HG02852 (cell line): ENCODE measurements around the gene STK32C.
"Not testable (repeated sequence)": the region's sequence is repeated elsewhere in the genome, so short reads cannot be mapped to it uniquely, and the experiment has no call there.

Source experiments
- ATAC-seq: cut with Tn5 transposase; IDR thresholded peaks from one replicate; pipeline ENCODE4 v1.9.1; 2021; ENCODE audit warnings: mild to moderate bottlenecking, moderate library complexity; ENCODE audit not compliant: unreplicated experiment

The STK32C gene

DNA sequence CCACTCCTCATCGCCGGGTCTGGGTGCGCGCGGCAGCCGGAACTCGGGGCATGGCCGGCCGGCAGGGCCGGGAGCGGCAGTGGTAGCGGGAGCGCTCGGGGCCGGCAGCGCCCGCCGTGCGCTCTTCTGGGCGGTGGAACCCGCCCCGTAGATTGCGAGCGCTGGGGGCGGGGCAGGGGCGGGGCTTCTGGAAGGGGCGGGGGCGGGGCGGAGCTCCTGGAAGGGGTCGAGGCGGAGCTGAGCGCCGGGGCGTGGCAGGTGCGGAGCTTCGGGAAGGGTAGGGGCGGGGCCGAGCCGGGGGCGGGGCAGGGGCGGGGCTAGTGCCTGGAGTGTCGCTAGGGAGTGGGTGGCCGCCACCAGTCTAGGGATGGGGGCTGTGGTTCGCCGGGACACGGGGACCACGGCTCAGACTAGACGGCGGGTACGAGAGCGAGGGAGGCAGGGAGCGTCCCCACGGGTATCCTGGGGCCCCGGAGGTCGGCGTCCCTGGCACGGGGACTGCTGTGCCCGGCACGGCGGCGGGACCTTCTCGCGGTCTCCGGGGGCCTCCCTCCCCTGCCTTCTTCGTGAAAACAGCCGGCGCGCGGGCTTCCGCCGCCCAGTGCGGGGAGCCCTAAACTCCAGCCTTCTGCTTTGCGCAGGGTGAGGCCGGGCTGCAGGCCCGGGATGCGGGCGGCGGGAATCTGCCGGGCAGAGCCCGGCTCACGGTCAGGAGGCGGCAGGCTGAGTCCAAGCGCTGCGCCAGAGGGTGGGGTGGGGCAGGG, at the start of gene STK32C:
TSS of gene STK32C (minus strand) at position 128 of the 764 bp plus-strand sequence. CDS start at position 11, 117 bp downstream.
- peak; percentile 75 for ATAC-seq

DNA sequence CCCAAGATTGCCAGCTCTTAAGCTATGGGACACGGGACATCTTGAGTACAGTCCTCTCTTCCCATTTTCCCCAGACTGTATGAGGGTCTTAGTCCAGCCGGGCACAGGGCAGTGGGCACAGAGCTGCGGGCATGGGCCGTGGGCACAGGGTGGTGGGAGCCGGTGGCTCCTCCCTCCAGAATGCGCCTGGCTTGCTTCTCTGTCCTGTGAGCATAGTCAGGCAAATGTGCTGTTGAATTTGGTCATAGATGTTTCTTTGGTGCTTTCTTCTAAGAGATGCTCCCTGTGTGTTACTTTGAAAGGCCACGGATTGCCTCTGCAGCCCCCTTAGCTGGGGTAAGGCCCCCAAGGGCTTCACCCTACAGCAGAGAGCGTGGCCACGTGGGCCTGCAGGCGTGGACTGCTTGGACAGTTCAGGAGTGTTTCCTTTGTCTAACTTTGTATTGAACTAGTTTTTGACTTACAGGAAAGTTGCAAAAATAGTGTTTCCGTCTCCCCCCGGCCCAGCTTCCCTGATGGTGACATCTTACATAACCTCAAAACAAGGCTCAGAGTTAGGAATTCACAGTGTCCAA, 49.0 kb upstream of the STK32C start:
- ATAC-seq, result no peak

DNA sequence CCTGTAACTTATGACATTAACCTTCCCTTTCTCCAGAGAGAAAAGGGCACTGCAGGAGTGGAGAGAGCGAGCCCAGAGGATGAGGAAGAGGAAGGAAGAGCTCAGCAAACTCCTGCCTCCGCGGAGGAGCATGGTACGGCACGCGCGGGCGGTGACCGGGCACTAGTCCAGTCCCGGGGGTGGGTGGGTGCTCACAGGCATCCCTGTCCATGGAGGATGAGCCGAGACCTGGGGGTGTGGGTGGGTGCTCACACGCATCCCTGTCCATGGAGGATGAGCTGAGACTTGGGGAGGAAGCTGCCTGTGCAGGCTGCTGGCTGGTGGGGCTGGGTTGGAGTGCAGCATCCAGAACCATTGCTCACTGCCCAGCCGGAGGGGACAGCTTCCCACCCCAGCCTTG, 48.0 kb upstream of the STK32C start:
- no peak for ATAC-seq

DNA sequence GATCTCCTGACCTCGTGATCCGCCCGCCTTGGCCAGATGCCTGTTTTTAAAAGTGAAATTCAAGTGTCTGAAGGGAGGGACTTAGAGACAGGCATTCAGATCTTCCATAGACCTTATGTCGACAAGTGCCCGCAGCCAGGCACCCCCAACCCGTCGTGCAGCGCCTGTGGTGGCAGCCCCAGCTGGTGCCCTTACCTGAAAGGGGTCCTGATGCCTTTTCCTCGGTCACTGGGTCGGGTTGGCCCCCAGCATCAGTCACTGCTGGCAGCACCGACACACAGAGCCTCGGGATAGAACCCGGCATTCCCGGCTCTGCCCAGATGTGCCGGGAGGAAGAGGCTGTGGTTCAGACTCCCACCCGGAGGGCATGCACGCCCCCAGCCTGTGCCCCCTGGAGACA, 47.5 kb upstream of the STK32C start:
- no peak for ATAC-seq

DNA sequence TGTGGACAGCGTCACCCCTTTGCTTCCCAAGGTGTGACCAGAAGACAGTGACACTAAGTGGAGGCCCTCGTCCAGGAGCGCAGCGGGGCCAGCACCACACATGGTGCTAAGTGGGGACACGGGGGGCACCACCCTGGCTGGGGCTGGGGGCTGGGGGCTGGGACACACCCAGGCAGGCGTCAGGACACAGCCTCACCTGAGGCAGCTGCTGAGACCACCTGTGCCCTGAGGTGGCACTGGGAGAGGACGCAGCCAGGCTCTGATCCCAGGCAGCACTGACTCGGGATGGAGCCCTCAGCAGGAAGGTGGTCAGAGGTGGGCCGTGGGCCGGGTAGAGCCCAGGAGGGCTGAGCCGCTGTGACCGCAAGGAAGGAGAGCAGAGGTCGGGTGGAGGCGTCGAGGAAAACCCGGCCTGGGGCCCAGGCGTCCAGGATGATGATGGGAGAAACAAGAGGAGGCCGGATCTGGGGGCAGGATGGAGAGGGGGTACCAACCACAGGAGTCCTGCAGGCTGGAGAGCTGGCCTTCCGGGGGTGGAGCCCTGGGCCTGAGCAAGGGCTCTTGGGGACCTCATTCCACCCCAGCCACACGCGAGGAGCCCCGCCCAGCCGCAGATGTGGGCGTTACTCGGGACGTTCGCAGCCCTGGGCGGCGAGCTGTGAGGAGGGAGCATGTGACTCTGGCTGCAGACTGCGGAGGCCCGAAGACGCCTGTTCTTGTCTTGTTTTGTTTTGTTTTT, 46.8 kb upstream of the STK32C start:
- no peak for ATAC-seq

DNA sequence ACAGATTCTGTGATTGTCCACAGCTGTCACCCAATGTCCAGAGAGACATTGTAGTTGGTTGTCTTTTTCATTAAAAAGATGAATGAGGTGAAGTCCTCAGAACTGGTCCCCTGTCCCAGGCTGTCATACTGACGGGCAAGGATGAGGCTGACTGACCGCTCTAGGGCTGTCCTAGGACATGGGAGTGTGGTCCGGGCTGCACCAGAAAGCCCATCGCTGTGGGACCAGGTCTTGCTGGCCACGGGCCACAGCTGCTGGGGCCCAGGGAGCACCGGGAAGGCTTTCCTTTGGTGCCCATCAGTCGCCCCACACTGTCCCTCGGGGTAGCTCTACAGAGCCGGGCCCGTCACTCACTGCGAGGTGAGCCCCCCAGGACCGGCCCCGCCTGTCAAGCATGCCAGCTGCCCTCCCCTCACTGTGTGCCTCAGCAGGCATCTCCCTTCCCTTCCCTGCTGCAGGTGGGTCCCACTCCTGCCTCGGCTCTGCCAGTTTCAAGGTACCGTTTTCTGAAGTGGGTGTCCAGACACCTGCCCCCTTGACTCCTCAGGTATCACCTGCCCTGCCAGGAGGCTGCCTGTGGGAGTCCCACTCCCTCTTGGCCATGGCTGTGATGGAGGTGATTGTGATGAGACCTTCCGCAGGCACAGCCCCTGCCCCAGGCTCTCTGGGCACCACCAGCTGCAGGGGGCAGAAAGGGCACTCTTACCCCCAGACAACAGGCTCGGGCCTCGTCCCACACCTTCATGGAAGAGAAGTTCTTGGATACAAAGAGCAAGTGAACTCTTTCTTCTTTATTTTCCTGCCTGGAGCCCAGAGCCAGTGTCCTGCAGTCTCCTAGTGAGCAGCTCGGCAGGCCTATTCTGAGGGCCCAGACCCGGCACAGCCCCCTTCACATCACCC, 46.0 kb upstream of the STK32C start:
- ATAC-seq, result no peak

DNA sequence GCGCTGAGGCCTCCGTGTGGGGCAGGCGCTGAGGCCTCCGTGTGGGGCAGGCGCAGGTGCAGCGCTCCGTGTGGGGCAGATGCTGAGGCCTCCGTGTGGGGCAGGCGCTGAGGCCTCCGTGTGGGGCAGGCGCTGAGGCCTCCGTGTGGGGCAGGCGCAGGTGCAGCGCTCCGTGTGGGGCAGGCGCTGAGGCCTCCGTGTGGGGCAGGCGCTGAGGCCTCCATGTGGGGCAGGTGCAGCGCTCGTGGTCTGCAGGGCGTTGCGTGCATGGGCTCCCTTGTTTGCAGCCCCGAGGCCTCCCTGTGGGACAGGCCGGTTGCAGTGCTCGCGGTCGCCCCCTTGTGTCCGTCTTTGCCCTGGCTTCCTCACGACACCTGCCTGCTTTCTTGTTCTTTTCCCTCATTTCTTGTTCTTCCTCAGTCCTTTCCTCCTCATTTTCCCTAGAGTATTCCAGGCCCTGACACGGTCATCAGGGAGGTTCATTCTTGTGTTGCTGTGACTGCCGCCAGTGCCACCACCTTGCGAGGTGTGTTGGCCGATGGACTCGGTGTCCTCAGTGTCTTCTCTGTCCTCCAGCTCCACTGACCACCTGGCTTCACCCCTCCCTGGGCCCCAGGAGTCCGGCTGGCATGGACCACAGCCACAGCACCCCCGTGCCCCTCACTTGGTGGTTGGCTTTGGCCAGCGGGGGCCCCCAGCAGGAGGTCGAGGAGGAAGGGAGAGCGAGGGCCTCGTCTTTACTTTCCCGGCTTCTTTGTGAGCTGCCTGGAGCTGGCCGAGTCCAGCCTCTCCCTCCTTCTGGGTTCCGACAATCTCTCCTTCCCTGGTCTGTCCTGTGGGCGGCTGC, 44.9 kb upstream of the STK32C start:
- ATAC-seq, result not testable (repeated sequence)

DNA sequence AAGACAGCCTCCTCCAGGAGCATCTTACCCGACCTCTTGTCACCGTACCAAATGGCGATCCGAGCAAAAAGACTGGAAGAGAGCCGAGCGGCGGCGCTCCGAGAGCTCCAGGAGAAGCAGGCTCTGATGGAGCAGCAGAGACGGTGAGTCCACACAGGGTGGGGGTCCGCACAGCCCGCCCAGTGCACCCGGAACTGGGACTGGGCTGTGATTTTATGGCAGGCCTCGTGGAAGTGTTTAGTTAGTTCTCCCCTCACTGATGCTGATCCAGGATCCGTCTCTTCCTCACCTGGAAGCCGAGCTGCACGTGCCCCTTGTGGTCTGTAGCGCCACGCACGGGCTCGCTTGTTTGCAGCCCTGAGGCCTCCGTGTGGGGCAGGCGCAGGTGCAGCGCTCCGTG, 43.9 kb upstream of the STK32C start:
- ATAC-seq, result no peak

DNA sequence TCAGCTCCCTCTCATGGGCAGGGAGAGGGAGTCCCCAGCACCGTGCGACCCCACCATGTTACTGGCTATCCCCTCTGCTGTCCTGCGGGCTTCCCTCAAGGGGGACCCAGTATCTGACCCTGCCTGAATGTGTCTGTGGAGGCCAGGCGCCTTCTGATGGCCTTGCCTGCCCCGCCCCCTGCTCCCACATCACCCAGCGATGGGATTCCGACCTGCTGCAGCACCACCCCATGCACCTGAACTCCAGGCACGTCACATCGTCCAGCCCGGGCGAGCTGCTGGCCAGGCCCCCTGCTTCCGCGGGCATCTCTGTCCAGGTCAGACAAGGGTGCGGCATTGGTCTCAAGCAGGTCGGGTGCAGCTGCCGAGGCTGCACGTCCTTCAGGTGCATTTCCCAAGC, 43.2 kb upstream of the STK32C start:
- ATAC-seq, result no peak

DNA sequence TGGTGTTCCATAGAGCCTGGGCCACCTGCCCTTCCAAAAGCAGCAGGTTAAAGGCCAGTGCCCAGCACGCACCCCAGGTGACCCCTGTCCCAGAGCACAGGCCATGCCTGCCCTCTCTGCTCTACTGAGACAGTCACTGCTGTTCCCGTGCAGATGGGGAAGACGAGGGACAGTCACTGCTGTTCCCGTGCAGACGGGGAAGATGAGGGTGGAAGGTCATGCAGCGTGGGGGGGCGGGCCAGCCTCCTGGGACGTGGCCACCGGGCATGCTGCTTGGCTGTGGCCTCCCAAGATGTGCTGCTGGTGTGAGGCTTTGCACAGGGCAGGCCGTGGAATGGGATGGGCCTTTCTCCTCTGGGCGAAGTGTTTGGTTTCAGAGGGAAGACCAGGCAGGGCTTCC, 42.6 kb upstream of the STK32C start:
- no peak for ATAC-seq

DNA sequence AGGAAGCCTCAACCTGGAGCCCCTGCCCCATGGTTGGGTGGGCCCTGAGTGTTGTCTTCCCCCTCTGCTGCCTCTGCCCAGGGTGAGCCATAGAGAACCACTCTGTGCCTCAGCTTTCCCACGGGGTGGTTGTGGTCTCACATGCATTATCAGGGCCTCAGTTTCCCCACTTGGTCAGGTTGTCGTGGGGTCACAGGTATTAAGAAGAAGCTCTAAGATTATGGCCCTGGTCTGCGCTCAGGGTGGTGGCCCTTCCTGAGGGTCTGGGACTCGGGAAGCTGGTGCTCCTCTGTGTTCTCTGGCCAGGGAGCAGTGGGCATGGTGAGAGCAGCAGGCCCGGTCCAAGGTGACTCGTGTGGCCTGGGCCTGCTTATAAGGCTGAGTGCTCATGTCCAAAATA, 42.0 kb upstream of the STK32C start:
- no peak for ATAC-seq

DNA sequence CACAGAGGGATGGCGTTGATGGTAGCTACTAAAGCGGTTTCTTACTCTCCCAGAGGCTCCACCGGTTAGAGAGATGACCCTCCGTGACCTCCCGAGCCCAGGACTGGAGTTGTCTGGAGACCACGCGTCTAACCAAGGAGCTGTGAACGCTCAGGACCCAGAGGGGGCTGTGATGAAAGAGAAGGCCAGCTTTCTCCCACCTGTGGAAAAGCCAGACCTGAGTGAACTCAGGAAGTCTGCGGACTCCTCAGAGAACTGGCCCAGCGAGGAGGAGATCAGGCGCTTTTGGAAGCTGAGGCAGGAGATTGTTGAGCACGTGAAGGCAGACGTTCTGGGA, 40.1 kb upstream of the STK32C start:
- ATAC-seq, result no peak

DNA sequence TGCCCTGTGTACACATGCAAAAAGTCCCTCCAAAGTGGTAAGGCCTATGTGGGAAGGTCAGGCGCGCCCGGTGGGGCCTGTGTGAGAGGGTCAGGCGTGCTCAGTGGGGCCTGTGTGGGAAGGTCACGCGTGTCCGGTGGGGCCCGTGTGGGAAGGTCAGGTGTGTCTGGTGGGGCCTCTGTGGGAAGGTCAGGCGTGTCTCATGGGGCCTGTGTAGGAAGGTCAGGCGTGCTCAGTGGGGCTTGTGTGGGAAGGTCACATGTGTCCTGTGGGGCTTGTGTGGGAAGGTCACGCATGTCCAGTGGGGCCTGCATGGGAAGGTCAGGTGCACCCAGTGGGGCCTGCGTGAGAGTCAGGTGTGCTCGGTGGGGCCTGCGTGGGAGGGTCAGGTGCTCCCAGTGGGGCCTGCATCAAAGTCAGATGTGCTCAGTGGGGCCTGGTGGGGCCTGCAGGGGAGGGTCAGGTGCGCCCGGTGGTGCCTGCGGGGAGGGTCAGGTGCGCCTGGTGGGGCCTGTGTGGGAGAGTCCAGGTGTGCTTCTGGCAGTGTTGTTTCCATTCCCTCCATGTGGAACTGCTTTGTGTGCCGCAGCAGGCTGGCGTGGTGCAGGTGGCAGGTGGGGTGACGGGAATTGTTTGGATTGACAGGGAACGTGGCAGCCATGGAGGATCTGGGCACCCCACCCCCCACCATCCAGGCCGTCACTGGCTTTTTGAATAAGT, 39.6 kb upstream of the STK32C start:
- ATAC-seq, result no peak

DNA sequence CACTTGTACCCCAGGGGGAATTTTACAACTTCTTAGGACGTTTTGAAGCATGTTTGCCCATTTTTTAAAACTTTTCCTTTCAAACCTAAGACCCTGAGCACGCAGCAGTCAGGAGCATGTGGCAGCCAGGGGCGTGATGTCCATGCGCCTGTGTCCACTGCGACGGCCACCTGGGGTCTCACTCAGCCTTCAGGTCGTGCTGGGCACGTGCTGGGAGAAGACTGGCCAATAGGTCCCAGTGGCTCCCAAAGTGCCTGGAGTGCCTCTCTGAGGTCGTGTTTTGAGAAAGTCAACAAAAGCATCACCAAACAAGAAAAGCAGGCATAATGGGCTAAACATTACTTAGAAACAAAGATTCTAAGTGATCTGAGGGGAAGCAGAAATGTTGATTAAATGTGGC, 39.1 kb upstream of the STK32C start:
- ATAC-seq, result no peak

DNA sequence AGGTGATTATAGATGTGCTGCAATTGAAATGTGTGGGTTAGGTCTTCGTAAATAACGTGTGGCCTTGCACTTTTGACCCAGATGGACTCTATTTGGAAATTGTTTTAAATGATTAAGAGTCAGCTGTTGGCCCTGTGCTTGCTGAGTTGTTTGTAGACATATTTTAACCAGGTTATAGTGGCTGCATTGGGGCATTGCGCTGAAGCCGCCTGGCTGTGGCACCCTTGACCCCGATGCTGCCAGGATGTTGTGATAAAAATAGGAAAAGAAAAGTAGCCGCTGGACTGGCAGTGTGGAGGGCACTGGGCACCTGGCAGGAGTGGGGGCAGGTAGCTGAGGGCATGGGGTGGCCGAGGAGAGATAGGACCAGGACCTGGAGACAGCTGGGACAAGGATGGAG, 37.6 kb upstream of the STK32C start:
- ATAC-seq, result no peak

DNA sequence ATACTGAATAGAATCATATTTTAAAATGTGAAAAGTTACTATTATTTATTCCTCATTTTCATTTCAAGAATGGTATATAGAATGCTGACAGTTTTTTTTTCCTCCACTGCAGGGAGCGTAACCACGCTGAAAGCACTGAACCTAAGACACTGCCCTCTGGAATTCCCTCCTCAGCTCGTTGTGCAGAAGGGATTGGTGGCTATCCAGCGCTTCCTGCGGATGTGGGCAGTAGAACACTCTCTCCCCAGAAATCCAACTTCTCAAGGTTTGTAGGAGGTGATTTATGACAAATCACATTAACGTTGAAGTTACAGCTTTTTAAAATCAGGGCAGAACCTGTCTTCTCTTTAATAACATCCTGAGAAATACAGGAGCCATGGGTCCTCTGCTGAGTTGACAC, 36.6 kb upstream of the STK32C start:
- ATAC-seq, result no peak

DNA sequence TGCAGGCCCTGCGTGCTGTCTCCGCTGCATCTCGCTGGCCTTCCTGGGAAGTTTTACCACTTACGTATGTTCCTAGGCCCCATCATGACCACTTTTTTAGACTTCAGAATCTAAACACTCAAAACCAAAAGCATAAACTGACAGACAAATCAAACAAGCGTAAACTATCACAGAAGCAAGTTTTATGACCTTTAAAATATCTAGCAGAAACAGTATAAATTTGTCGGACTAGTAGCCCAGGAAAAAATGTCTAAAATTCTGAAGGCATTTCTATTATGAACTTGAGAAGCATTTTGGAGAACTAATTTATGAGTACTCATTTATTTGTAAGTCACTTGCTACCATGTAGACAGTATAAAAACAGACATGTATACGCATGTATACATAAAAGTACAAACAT, 34.8 kb upstream of the STK32C start:
- no peak for ATAC-seq

DNA sequence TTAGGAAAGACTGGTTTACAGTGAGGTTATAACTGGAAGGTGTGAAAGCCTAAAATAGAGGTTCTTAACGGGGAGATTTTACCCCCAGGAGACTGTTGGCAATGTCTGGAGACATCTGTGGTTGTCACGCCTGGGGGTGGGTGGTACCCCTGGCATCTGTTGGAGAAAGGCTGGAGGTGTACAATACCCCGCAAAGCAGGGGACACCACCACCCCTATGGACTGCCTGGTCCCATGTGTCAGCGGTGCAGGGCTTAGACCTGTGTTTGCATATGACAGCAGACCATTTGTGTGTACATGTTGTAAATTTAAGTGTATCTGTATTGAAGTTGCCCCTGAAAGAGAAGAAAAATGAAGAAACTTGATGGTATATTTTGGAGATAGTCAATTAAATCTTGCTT, 34.0 kb upstream of the STK32C start:
- no peak for ATAC-seq

DNA sequence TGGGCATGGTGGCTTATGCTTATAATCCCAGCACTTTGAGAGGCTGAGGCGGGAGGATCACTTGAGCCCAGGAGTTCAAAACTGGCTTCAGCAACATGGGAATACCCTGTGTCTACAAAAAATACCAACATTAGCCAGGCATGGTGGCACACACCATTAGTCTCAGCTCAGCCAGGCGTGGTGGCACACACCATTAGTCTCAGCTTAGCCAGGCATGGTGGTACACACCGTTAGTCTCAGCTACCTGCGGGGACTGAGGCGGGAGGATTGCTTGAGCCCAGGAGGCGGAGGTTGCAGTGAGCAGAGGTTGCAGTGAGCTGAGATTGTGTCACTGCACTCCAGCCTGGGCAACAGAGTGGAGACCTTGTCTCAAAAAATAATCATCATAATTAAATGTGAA, 33.3 kb upstream of the STK32C start:
- no peak for ATAC-seq

DNA sequence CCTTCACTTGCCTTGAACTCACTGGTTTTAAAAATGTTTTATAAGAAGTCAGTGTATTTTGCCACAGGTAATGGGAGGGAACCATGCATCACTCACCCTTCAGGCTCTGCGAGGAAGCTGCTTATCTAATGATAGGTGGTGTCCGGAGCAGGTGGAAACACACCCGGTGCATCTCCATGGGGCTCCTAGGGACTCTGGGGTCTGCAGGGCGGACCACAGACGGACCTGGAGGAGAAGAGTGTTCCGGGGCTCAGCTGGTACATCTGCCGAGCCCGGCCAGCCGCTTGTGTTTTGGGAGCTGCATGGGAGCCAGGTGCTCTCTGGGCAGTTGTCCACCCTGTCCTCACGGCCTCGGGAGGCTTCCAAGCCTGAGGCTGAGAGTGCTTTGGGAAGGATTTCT, 31.5 kb upstream of the STK32C start:
- no peak for ATAC-seq
